ENCODE data around the gene KCNG4.
"Not testable (repeated sequence)": the region's sequence is repeated elsewhere in the genome, so short reads cannot be mapped to it uniquely, and the experiment has no call there.

KCNG4 gene

DNA sequence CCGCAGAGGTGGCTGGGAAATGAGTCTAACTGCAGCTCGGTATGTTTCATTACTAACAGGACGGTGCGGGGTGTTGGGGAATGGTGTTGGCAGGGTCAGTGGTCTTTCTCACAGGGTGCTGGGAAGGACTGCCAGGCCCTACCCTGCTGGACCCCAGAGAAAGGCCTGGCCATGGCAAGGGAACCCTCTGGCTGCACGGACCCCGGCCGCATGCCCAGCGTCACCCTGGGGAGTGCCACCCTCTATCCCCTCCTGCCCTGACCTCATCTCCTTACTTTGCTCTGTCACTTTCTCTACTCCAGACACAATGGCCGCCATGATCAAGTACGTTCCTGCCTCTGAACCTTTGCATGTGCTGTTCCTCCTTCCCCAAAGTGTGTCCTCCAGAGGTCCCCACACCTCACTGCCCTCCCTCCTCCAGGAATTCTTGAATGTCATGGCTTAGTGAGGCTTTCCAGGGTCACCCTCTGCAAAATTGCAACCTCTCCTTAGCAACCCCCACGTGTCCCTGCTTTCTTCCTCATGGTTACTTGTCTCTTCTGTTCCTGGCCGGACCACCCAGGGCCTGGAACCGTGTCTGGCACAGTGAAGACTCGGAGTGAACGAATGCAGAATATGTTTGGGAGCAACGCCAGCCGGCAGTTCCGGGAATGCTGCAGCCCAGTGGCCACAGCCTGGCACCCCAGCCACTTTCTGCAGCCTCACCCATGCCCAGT, 33.7 kb downstream of the KCNG4 start:
- TF ChIP-seq, protein P1, sequence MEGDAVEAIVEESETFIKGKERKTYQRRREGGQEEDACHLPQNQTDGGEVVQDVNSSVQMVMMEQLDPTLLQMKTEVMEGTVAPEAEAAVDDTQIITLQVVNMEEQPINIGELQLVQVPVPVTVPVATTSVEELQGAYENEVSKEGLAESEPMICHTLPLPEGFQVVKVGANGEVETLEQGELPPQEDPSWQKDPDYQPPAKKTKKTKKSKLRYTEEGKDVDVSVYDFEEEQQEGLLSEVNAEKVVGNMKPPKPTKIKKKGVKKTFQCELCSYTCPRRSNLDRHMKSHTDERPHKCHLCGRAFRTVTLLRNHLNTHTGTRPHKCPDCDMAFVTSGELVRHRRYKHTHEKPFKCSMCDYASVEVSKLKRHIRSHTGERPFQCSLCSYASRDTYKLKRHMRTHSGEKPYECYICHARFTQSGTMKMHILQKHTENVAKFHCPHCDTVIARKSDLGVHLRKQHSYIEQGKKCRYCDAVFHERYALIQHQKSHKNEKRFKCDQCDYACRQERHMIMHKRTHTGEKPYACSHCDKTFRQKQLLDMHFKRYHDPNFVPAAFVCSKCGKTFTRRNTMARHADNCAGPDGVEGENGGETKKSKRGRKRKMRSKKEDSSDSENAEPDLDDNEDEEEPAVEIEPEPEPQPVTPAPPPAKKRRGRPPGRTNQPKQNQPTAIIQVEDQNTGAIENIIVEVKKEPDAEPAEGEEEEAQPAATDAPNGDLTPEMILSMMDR (IDR thresholded peaks at IDR 0.05; ENCODE audit: insufficient read depth, low read depth, low read length, missing control alignments), result no peak
- no peak overlapping the region for H3K4me3 ChIP-seq (ENCODE audit: low read depth, low read length)
- DNase-seq (ENCODE audit: low read depth), result no peak

DNA sequence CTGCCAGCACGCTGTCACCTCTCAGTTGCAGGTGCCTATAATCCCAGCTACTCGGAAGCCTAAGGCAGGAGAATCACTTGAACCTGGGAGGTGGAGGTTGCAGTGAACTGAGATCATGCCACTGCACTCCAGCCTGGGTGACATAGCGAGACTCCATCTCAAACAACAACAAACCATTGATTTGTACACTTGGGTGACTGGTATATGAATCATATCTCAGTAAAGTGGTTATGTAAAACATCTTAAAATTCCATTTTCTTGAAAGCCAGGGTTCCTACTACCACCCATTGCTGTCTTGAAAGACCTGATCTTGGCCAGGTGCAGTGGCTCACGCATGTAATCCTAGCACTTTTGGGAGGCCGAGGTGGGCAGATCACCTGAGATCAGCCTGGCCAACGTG, 34.7 kb downstream of the KCNG4 start:
- not testable (repeated sequence) for H3K4me3 ChIP-seq (ENCODE audit: low read depth, low read length); DNase-seq (ENCODE audit: low read depth)

DNA sequence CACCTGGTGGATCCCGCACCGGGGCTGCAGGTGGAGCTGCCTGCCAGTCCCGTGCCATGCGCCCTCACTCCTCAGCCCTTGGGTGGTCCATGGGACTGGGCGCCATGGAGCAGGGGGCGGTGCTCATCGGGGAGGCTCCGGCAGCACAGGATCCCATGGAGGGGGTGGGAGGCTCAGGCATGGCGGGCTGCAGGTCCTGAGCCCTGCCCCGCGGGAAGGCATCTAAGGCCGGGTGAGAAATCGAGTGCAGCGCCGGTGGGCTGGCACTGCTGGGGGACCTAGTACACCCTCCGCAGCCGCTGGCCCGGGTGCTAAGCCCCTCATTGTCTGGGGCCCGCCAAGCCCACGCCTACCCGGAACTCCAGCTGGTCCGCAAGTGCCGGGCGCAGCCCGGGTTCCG, 35.3 kb downstream of the KCNG4 start:
- DNase-seq (ENCODE audit: low read depth), result not testable (repeated sequence)

GRCh38 chr16:84199861-84200260, 40.0 kb downstream of the KCNG4 start:
- TF ChIP-seq, protein P1 (IDR thresholded peaks at IDR 0.05; ENCODE audit: insufficient read depth, low read depth, low read length, missing control alignments), result no peak
- DNase-seq (ENCODE audit: low read depth), result no peak

More for the DNA sequence above, 35.3 kb downstream of the KCNG4 start:
- not testable (repeated sequence) for H3K4me3 ChIP-seq (ENCODE audit: low read depth, low read length)

DNA sequence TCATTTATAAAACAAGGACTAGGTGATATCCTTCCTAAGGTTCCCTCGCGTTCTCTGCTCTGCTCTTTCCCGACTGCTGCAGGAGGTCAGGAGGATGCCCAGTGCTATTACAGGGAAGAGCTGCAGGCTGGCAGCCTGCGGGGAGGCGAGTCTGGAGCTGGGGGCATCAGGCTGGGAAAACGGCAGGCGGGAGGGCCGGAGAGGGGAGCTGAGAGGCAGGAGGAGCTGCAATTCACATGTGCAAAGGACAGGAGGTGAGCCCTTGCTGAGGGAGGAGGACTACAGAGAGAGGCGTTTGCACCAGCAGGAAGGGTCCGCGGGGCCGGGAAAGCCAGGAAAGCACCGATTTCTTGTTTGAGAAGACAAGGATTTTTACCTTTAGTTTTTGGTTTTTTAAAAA, 40.7 kb downstream of the KCNG4 start:
- TF ChIP-seq, protein P1 (IDR thresholded peaks at IDR 0.05; ENCODE audit: insufficient read depth, low read depth, low read length, missing control alignments), result no peak
- DNase-seq (ENCODE audit: low read depth), result no peak
- no peak overlapping the region for H3K4me3 ChIP-seq (ENCODE audit: low read depth, low read length)

More at GRCh38 chr16:84199861-84200260, 40.0 kb downstream of the KCNG4 start:
- H3K4me3 ChIP-seq (ENCODE audit: low read depth, low read length), result no peak overlapping the region

DNA sequence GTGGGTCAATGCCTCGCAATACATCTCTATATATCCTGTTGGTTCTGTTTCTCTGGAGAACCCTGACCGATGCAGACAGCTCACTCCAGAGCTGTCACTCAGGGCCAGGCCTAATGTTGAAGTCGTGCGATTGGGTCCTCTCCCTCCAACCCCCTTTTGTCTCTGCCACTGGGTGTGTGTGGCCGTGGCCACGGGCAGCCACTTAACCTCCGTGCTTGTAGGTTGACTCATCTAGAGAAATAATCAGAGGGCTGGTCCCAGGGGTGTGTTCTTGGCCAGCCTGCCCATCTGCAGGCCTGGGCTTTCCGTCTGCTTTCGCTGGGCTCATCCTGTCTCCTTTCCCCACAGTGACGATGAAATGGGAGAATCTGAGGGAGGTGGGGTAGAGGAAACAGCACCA, 41.4 kb downstream of the KCNG4 start:
- DNase-seq (ENCODE audit: low read depth), result no peak
- H3K4me3 ChIP-seq (ENCODE audit: low read depth, low read length), result no peak overlapping the region
- TF ChIP-seq, protein P1 (IDR thresholded peaks at IDR 0.05; ENCODE audit: insufficient read depth, low read depth, low read length, missing control alignments), result no peak

- no peak for DNase-seq (ENCODE audit: low read depth)
- TF ChIP-seq, protein P1 (IDR thresholded peaks at IDR 0.05; ENCODE audit: insufficient read depth, low read depth, low read length, missing control alignments), result no peak
- H3K4me3 ChIP-seq (ENCODE audit: low read depth, low read length), result no peak overlapping the region
Measured at GRCh38 chr16:84197466-84198128, 42.2 kb downstream of the KCNG4 start.

Measured in GM12865 (cell line).